GM12892 (cell line): Measurements from ENCODE around the gene LYSMD1.
A peak's percentile ranks its signal among the peaks of the same experiment; 100 is the strongest.
"Not testable (repeated sequence)": the region's sequence is repeated elsewhere in the genome, so short reads cannot be mapped to it uniquely, and the experiment has no call there.

Source experiments
- DNase-seq: peaks from one replicate; pipeline ENCODE4 v3.0.0; 2011; ENCODE audit not compliant: insufficient read length
- FAIRE-seq: peaks from 2 replicates; lab custom pipeline; 2011; peaks lifted over from hg19 to GRCh38; lab: Jason Lieb, UNC
- POLR2A ChIP-seq: IDR thresholded peaks from 2 replicates; pipeline ENCODE4 v1.6.1; 2011; ENCODE audit warnings: low read depth, low read length, control low read depth
- POLR2AphosphoS5 ChIP-seq: IDR thresholded peaks from 2 replicates; pipeline ENCODE4 v1.6.1; 2011; ENCODE audit warnings: low read depth, low read length, control low read depth
- TAF1 ChIP-seq: IDR thresholded peaks from 2 replicates; pipeline ENCODE4 v1.6.1; 2011; ENCODE audit warnings: low read depth, mild to moderate bottlenecking, control low read depth, low read length, borderline replicate concordance

Gene LYSMD1

DNA sequence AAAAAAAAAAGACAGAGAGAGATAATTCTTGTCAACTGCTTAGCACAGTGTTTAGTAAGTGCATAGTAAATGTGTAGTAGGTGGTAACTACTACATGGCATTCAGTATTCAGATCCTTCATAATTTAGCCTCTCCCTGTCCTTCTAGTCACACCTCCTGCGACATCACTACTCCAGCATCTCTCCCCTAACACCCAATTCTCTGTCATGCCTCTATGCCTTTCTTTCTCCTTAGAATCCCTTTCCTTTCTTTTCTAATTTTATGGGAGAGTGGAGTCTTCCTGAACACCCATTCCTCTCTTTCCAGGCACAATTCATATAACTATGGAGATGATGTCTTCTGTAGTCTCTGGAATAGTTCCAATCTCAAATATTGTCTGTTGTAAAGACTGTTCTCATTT lies 28.2 kb upstream of the LYSMD1 start:
- TF ChIP-seq TAF1, result no peak
- TF ChIP-seq POLR2A, result no peak
- no peak for TF ChIP-seq POLR2AphosphoS5
- FAIRE-seq, result no peak
- DNase-seq, result no peak

DNA sequence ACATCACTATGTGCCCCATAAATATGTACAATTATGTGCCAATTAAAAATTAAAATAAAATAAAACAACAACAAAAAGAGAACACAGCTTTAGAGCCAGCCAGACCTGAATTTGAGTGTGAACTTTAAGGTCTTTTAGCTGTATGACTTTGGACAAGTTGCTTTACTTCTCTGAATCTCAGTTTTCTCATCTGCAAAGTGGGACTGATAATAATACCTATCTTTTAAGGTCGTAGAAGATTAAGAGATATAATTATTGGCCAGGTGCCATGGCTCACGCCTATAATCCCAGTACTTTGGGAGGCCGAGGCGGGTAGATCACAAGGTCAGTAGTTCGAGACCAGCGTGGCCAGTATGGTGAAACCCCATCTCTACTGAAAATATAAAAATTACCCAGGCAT lies 27.6 kb upstream of the LYSMD1 start:
- FAIRE-seq, result no peak

DNA sequence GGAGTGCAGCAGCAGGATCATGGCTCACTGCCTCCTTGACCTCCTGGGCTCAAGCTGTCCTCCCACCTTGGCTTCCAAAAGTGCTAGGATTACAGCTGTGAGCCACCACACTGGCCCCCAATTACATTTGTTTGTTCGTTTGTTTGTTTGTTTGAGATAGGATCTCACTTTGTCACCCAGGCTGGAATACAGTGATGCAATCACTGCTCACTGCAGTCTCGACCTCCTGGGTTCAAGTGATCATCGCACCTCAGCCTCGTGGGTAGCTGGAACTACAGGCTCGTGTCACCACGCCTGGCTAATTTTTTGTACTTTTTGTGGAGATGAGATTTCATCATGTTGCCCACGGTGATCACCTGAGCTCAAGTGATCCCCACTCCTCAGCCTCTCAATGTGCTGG lies 26.3 kb upstream of the LYSMD1 start:
- FAIRE-seq (no peak), DNase-seq (no peak)
- TF ChIP-seq TAF1, result no peak
- TF ChIP-seq POLR2AphosphoS5, result no peak
- TF ChIP-seq POLR2A, result no peak

More for the DNA sequence above, 27.6 kb upstream of the LYSMD1 start:
- TF ChIP-seq TAF1 (no peak), POLR2AphosphoS5 (no peak), POLR2A (no peak)
- no peak for DNase-seq

GRCh38 chr1:151189637-151190445 lies 24.1 kb upstream of the LYSMD1 start, which contains the start of gene VPS72:
TSS of gene VPS72 (minus strand) at chr1:151190197. CDS start at chr1:151190121, 76 bp downstream.
- DNase-seq (peak; percentile 86), FAIRE-seq (peak; percentile 60)
- TF ChIP-seq TAF1, result peak; percentile 93
- TF ChIP-seq POLR2A, result peak; percentile 90
- TF ChIP-seq POLR2AphosphoS5, result peak; percentile 92

DNA sequence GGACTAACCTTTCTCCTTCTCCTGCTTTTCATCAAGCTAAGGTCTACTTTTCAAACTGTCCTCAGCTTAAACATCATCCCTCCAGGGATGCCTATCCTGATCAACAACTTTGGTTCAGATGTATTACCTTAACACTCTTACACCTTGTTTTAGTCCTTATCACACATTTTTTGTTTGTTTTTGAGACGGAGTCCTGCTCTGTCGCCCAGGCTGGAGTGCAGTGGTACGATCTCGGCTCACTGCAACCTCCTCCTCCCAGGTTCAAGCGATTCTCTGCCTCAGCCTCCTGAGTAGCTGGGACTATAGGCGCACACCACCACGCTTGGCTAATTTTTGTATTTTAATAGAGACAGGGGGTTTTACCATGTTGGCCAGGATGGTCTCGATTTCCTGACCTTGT lies 23.0 kb upstream of the LYSMD1 start:
- not testable (repeated sequence) for FAIRE-seq, DNase-seq
- TF ChIP-seq POLR2A (peak; percentile 32; the same call in 1 of the 2 replicates), POLR2AphosphoS5 (0 out of 2 replicates have a peak, but pooled peaks have one; percentile 20)

- DNase-seq, result no peak
- FAIRE-seq, result no peak
- TF ChIP-seq POLR2AphosphoS5, result no peak
These were observed 21.5 kb upstream of the LYSMD1 start for GRCh38 chr1:151187205-151187604.

GRCh38 chr1:151184211-151184610 lies 18.5 kb upstream of the LYSMD1 start:
- FAIRE-seq (no peak), DNase-seq (no peak)
- no peak for TF ChIP-seq POLR2AphosphoS5
- no peak for TF ChIP-seq TAF1
- no peak for TF ChIP-seq POLR2A

GRCh38 chr1:151176514-151177045 lies 10.9 kb upstream of the LYSMD1 start:
- no peak for FAIRE-seq
- DNase-seq, result no peak
- TF ChIP-seq POLR2AphosphoS5, result no peak
- TF ChIP-seq TAF1, result no peak
- no peak for TF ChIP-seq POLR2A

DNA sequence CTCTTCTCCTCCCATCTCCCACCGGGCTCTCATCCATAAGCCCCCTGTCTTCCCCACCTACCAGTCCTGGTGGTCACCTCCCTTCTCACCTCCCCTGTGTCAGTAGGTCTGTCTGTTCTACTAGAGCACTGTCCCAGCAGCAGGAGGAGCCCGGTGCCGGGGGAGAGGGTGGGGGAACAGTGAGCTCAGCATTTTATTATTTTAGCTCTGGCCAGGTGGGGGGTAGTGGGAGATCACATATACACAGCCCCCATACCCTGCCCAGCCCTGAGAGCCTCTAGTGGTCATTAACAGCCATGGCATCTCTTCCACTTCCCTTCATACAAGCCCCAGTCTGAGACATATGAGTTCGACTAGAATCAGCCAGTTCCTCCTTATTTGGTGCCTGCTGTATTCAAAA lies 10.2 kb upstream of the LYSMD1 start, which contains the start of gene TMOD4:
TMOD4 (minus strand) TSS at position 119 of the 400 bp plus-strand sequence. CDS start 1,106 bp downstream, outside the sequence.
- DNase-seq, result no peak
- TF ChIP-seq TAF1 (no peak), POLR2A (no peak), POLR2AphosphoS5 (no peak)
- peak; percentile 51 for FAIRE-seq

GRCh38 chr1:151175041-151175741 lies 9.5 kb upstream of the LYSMD1 start:
- DNase-seq, result no peak
- FAIRE-seq, result no peak
- TF ChIP-seq TAF1 (no peak), POLR2AphosphoS5 (no peak), POLR2A (no peak)

DNA sequence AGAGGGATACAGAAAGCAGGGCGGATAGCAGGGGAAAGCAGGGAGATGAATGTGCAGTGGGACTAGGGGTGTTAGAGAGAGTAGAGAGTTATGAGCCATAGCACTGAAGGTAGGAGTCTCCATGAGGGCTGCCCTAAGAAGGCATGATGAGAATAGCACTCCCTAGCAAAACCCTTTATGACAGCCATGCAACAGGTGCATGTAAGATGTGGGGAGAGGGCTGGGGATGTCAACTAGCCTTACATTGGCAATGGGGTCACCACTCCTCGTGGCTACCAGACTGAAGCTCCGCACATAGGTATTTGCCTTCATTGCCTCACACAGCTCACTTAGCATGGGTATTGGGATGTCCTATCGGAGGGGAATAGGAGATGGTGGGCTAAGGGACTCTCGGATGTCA lies 5.5 kb upstream of the LYSMD1 start:
- TF ChIP-seq POLR2AphosphoS5 (peak; percentile 36), POLR2A (no peak)
- DNase-seq (no peak), FAIRE-seq (no peak)

DNA sequence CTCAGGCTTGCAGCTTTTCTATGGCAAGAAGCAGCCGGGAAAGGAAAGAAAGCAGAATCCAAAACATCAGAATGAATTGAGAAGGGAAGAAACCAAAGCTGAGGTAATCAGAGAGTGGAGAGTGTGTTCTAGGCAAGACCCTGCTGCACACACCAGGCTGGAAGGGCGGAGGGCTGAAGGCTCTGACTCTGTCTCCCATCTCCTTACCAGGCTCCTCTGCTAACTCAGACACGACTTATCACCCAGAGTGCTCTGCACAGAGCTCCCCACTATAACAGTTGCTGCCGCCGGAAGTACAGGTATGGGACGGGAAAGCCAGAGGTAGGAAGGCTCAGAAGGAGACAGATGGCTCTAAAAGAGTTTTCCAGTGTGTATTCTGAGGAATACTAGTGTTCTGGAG lies 1.4 kb upstream of the LYSMD1 start:
- DNase-seq (no peak), FAIRE-seq (no peak)
- TF ChIP-seq TAF1 (no peak), POLR2AphosphoS5 (no peak), POLR2A (no peak)

DNA sequence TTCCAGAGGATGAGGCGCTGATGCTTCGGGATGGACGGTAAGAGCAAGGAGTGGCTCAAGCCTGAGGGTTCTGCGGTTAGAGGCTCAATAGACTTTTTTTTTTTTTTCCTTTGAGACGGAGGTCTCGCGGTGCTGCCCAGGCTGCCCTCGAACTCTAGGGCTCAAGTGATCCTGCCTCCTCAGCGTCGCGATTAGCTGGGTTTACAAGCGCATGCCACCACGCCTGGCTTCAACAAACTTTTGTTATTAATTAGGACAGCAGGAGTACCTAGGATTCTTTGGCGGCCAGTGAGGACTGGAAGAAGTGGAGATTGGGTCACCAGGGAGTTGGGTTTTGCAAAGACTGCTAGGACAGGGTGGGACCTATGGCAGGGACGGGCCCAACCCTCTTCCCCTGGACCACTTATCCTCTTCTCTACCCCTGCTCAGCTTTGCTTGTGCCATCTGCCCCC lies 829 bp upstream of the LYSMD1 start:
- FAIRE-seq, result no peak

More for the DNA sequence above, 829 bp upstream of the LYSMD1 start:
- TF ChIP-seq TAF1, result no peak
- TF ChIP-seq POLR2A, result no peak
- no peak for TF ChIP-seq POLR2AphosphoS5
- DNase-seq, result no peak
